NCI-H2196 (cell line): ENCODE measurements around the gene NPY.

Experiments used
- DNase-seq: peaks from one replicate; lab custom pipeline; 2025; ENCODE audit not compliant: unreplicated experiment; lab: John Stamatoyannopoulos, UW

NPY gene

DNA sequence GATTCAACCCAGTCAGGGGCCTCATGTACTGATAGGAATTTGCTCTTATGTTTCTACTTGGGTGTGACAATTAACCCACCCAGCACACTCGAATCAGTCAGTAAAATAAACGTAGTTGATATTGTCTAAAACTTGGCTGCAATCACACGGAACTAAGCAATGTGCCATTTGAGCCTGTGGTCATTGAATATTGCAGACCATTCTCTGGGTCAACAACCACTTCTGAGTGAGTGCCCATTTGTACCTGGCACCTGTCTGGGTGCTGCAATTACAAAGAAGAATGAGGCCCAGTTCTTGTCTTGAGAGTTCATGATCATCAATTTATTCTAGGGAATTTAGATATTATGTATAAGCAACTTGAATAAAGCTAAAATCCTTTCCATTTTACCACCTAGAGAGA, 29.8 kb downstream of the NPY start:
- no peak for DNase-seq

DNA sequence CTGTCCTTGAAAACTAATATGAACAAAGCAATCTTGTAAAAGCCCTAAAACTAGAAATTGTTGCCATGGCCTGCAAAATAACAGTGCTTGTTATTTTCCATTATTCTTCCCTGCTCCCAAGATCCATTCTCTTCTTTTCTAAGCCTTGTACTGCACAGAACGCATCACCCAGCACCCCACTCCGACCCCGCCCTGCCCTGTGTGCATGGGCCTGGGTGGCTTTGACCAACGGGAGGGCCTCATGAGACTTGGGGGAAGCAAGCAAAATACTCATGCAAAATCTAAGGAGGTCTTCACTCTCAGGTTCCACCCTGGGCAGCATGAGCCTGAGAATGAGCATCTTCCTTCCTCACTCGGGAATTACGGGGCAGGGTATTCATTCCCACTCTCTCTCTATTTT, 32.4 kb downstream of the NPY start:
- DNase-seq = no peak

DNA sequence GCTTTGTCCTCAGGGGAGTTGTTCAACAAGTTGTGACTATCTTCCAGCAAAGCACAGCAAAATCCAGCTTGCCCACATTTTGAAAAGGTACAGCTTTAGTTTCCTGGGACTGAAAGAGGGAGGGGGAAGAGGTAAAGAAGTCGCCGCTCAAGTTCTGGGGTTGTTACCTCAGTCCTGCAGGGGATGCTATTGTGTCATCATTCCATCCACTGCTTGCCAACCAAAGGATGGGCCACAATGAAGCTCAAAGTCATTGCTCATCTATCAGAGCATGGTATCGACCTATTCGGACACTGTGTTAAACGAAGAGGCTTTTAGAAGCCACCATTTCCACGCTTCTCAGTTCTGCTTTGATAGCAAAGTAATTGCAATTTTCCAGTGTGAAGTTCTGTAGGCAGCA, 34.3 kb downstream of the NPY start:
- no peak for DNase-seq

DNA sequence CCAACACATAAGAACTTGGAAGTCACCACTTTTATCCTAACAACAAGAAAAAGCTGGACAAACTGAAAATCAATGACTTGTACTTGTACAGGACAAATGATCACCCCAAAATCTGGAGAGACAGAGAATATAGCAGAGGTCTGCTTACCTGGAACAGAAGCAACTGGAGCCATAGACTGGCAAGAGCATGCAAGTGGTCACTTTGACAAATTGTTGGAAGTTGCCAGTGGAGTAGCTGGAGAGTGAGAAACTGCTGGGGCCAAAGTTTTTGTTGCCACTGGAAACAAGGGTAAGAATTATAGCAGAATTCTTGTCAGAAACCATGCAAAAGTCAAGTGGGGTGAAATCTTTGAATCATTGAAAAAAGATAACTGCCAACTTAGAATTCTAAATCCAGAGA, 35.2 kb downstream of the NPY start:
- no peak for DNase-seq

DNA sequence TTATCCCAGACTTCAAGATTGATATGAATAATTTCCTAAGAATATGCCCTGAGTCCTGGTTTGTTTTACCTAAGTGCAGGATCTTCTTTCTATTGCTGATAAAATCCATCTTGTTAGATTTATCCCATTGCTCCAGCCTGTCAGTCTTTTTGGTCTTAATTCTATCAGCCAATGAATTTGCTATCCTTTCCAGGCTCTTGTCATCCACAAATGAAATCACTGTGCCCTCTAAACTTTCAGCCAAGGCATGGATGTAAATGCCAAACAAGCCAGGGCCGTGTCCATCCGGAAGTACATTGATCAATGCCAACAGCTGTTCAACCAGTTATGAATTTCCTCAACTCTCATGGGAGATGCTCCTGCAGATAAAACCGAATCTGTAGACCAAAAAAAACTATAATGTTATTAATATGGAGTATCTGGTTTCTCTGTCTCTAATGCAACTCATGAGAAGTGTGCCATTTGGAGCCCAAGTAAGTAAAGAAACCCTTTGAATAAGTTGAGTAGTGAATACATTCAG, 40.0 kb downstream of the NPY start:
- no peak for DNase-seq

DNA sequence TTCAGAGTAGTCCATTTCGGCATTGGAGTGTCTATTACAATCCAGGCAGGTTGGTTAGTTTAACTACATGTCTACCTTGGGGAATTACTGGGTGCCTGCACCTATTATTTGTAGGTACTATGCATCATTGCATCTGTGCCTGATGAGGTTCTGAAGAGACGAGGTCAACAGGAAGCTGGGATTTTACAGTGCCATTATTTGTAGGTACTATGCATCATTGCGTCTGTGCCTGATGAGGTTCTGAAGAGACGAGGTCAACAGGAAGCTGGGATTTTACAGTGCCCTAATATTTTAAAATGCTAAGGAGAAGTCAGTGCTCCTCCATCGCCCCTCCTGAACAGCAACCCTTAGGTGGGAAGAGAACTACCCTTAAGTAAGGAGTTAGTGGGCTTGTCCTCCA, 41.7 kb downstream of the NPY start:
- no peak for DNase-seq

DNA sequence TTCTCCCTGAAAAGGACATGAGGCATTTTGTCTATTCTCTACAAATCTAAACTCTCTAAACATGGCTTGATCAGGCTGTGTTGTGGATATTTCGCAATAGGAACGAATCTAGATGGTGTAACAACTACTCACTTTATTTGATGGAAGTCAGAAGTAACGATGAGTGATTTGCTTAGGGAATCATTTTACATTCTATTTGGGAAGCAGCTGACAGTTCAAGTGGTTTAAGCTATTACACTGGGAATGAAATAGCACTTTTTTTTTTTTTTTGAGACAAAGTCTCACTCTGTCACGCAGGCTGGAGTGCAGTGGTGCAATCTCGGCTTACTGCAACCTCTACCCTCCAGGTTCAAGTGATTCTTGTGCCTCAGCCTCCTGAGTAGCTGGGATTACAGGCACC, 44.1 kb downstream of the NPY start:
- DNase-seq = no peak

DNA sequence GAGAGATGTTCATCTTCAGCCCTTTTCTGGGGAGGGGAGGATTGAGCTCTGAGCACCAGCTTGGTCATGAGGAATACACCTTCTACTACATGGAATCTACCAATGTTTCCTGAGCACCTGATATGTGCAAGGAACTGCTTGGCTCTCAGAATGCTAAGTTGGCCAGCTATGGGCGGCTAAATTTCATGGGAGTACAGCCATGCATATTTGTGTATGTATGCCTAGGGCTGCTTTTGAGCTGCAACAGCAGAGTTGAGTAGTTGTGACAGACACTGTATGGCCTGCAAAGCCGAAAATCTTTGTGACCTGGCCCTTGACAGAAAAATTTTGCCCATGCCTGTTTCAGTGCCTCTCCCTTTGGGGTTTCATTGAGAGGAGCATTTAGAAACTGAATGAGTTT, 44.9 kb downstream of the NPY start:
- no peak for DNase-seq

DNA sequence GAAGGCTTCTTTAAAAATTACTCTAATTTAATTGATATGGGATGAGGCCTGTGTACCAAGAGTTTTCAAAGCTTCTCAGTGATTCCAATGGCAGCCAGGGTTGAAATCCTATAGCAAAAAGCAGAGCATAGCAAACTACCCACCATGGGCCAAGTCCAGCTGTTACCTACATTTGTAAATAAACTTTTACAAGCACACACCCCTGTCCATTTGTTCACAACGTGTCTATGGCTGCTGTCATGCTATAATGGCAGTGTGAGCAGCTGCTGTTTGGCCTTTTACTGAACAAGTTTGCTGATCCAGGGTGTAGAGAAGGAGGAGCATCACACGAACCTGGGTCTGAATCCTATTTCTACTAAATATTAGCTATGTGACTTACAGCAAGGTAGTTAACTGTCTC, 50.0 kb downstream of the NPY start:
- no peak for DNase-seq

DNA sequence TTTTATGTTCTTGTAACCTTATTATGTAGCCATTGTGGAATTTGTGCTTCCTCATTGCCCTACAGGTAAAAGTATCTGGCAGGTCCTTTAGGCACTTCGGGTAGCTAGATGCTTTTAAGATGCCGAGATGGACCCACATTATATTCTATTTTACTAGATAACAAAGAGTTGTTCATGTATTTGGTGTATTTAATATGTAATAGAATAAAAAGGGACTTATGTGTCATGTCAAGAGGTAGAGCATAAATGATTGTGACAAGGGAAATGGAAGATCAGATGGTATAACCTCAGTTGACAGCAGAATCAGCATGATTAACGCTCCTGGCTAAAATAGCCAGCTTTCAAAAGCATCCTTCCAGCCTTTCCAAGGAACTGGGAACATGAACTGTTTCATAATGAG, 50.6 kb downstream of the NPY start:
- no peak for DNase-seq

DNA sequence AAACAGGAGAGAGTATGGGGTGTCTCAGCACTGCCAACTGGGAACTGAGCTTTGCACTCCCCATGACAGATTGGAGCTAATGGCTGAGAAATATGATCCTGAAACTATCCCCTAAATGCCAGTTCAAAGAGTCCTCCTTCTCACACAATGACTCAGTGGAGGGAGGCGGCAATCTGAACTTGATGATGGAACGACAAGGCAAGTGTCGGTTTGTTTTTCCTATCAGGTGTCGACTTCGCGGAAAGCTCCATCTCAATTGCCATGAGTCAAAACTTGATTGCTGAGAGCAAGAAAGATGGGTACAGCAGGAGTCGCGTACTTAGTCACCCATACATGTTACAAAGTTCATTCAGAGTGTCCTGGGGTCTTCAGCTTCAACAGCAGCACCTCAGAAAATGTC, 52.5 kb downstream of the NPY start:
- no peak for DNase-seq

DNA sequence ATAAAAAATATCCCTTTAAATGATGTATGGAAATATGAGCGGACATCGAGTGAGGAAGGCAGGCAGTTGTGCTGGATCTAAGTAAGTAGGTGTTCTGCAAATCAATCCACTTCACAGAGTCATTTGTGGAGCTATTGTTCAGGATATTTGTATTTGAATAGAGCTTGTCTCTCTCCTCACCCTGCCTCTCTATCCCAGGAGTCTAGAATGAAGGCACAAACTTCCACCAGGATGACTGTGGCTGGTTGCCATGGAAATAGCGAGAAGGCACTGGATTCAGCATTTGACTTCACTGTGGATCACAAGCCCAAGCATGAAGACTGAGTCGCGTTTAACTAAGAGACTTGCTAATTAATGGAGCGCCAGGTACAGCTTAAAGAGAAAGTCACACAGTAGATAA, 53.2 kb downstream of the NPY start:
- DNase-seq = no peak

DNA sequence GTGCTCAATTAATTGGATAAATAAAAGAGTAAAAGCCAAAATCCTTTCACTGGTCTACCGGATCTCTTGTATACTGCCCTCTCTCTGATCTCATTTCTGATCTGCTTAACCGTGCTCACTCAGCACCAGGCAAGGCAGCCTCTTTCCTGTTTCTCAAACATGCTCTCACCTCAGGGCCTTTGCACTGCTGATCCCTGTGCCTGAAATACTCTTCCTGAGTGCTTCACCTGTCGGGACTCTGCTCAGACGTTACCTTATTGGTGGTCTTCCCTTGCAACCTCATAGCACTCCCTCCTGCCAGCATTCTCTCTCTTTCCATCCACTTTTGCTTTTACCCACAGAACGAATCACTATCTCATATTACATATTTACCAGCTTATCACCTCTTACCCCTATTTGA, 55.6 kb downstream of the NPY start:
- DNase-seq = no peak

DNA sequence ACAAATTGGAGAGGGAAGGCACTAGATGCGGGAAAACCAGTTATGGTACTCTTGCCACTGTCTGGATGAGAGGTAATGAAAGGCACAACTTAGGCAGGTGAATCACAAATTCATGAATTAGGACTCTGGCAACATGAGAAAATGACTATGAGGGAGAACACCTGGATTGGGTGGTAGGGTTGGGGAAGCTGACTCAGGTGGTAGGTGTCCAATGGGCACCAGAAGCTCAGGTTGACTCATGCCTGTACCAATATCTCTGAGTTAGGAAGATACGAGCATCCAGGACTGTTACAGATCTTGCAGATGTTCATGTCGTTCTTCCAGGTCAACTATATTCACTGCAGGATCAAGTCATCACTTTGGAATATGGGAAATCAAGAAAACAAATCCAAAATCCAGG, 56.7 kb downstream of the NPY start:
- no peak for DNase-seq
